OCI-LY7 (cell line): ENCODE measurements around the gene RXRG. TPM values are rescaled to one million over a fixed set of nuclear protein-coding genes. Genes with fewer than 3 reads are reported as not detected.

Experiments used
- BruUV-seq: library from RNA; stranded (reverse); fragments of 400-500 nt; replicated peaks from 2 replicates; lab custom pipeline; 2021; lab: Mats Ljungman, UMichigan
- CTCF ChIA-PET: fragments of 300-600 bp; sonication (Branson Sonifier 250); formaldehyde crosslinking; loops from one replicate; lab custom pipeline; 2022; ENCODE audit warnings: antibody characterized with exemption; ENCODE audit not compliant: unreplicated experiment; lab: Charles Lee
- POLR2A ChIA-PET: fragments of 300-600 bp; sonication (Branson Sonifier 250); formaldehyde crosslinking; loops from one replicate; lab custom pipeline; 2022; ENCODE audit warnings: antibody characterized with exemption; lab: Charles Lee
- DNase-seq: peaks from one replicate; pipeline ENCODE4 v3.0.0-alpha.2; 2015; ENCODE audit warnings: low spot score
- H2AFZ ChIP-seq: fragments of 200-600 bp; sonication (generic), shearing (Covaris generic); 2 replicates; pipeline ENCODE4 v1.6.1; 2014; ENCODE audit warnings: mild to moderate bottlenecking, antibody characterized with exemption, low read length, moderate library complexity
- H3K27ac ChIP-seq: fragments of 200-600 bp; sonication (generic); 2 replicates; pipeline ENCODE4 v1.5.1; 2014; ENCODE audit warnings: mixed run types, low read depth, mild to moderate bottlenecking, moderate library complexity, low read length, inconsistent platforms; ENCODE audit not compliant: poor library complexity, severe bottlenecking
- H3K36me3 ChIP-seq: fragments of 200-600 bp; sonication (generic); 2 replicates; pipeline ENCODE4 v1.6.1; 2014; ENCODE audit warnings: mild to moderate bottlenecking, antibody characterized with exemption, low read length, moderate library complexity, mixed read lengths; ENCODE audit not compliant: insufficient read depth
- H3K4me1 ChIP-seq: fragments of 200-600 bp; sonication (generic); 2 replicates; pipeline ENCODE4 v1.5.1; 2014; ENCODE audit warnings: mild to moderate bottlenecking, low read length; ENCODE audit not compliant: insufficient read depth, poor library complexity, severe bottlenecking
- H3K4me2 ChIP-seq: fragments of 200-600 bp; sonication (generic); 2 replicates; pipeline ENCODE4 v1.6.1; 2014; ENCODE audit warnings: mild to moderate bottlenecking, low read length
- H3K4me3 ChIP-seq: fragments of 200-600 bp; sonication (generic); 2 replicates; pipeline ENCODE4 v1.5.1; 2014; ENCODE audit warnings: mild to moderate bottlenecking, low read depth, low read length; ENCODE audit not compliant: poor library complexity, severe bottlenecking
- H3K79me2 ChIP-seq: fragments of 200-600 bp; sonication (generic); 2 replicates; pipeline ENCODE4 v1.6.1; 2016; ENCODE audit warnings: low read depth, mild to moderate bottlenecking, low read length, moderate library complexity, mixed read lengths; ENCODE audit not compliant: insufficient read depth
- H3K9me2 ChIP-seq: fragments of 200-600 bp; sonication (generic); 2 replicates; pipeline ENCODE4 v1.6.1; 2016; ENCODE audit warnings: mild to moderate bottlenecking, low read length, mixed read lengths; ENCODE audit not compliant: insufficient read depth
- H3K9me3 ChIP-seq: fragments of 200-600 bp; sonication (generic); 2 replicates; pipeline ENCODE4 v1.6.1; 2014; ENCODE audit warnings: mild to moderate bottlenecking, mixed run types, low read length, mixed read lengths
- H4K20me1 ChIP-seq: fragments of 200-600 bp; sonication (generic); 2 replicates; pipeline ENCODE4 v1.6.1; 2014; ENCODE audit warnings: mild to moderate bottlenecking, antibody characterized with exemption, low read length, moderate library complexity, mixed read lengths; ENCODE audit not compliant: insufficient read depth
- EZH2phosphoT487 ChIP-seq: fragments of 200-600 bp; sonication (generic); IDR thresholded peaks from 2 replicates; pipeline ENCODE4 v1.6.1; 2018; ENCODE audit warnings: low read depth, borderline replicate concordance, mild to moderate bottlenecking, mixed run types, antibody characterized with exemption, low read length, moderate library complexity, mixed read lengths
- intact Hi-C: fragments of 100-400 bp; cut with micrococcal nuclease; formaldehyde crosslinking; loops from one replicate; pipeline ENCODE4 v1.10.0; 2022; ENCODE audit not compliant: unreplicated experiment
- total RNA-seq, 2 experiments: library from RNA; depleted of rRNA in 1 of 2; stranded (reverse); fragments of >200 nt in 1 of 2; shearing (Covaris generic) in 1 of 2; gene quantifications; 2 replicates each; pipeline ENCODE4 v1.2.3, GENCODE V29; 2014 to 2022
- TF ChIP-seq, protein P1 (sequence below): fragments of 200-600 bp; sonication (generic); conservative IDR thresholded peaks from 2 replicates; pipeline ENCODE4 v1.5.1; 2014; ENCODE audit warnings: mild to moderate bottlenecking, antibody characterized with exemption, low read length, moderate library complexity, mixed read lengths

Gene RXRG
- total RNA-seq, 2 experiments from 2014 or later, result not detected

DNA sequence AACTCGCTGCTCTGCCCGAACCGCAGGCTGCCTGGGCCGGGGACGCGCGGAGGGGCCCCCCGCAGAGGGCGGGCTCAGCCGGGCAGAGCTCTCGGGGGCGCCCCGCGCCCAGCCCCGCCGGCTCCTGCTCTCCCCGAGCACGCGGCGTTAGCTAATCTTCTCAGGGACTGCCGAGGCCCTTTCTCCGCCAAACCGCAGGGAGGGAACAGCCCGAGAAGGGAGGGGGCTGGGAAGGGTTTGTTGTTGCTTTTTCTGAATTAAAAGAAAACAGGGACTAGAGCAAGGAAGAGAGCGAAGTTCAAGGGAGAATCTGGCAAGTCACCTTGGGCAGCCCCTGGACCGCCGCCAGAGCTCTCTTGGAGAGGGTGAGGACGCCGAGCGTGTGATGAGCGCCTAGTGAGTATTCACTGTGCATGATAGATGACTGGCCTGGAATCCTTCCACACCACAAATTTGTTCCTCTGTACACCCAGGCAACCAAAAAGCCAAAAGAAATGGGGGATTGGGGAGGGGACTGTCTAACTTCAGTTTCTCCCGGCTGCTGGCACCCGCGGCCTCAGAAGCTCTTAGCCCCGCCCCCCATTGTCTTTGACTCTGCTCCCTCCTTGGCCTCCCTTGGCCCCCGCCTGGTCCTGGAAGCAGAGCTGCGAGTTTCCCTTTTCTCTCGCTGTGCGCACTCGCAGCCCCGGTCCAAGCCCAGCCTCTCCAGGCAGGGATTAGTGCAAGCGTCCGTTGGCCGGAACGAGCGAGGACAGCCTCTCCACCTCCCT, 68.7 kb downstream of the RXRG start:
- ChIA-PET POLR2A (no interaction called here), CTCF (interaction anchor here (0.5 kb wide), 1 partner anchor 12 kb away, joined by 3 read pairs; no protein-coding TSS in a partner anchor)
- H3K9me3 ChIP-seq, result no peaks in the 10 kb centered on the region
- H3K4me1 ChIP-seq, result no peaks in the 10 kb centered on the region
- BruUV-seq, result no TSS peak
- H3K27ac ChIP-seq, result no peak overlapping the region
- no peak overlapping the region for H3K4me2 ChIP-seq
- no peaks in the 10 kb centered on the region for H3K79me2 ChIP-seq
- no peaks in the 10 kb centered on the region for H3K9me2 ChIP-seq
- no peaks in the 10 kb centered on the region for H3K36me3 ChIP-seq
- DNase-seq, result no peak
- no peak overlapping the region for H2AFZ ChIP-seq
- H4K20me1 ChIP-seq, result no peaks in the 10 kb centered on the region
- intact Hi-C loops, result no loop called here
- TF ChIP-seq EZH2phosphoT487, result no peak
- TF ChIP-seq, protein P1, sequence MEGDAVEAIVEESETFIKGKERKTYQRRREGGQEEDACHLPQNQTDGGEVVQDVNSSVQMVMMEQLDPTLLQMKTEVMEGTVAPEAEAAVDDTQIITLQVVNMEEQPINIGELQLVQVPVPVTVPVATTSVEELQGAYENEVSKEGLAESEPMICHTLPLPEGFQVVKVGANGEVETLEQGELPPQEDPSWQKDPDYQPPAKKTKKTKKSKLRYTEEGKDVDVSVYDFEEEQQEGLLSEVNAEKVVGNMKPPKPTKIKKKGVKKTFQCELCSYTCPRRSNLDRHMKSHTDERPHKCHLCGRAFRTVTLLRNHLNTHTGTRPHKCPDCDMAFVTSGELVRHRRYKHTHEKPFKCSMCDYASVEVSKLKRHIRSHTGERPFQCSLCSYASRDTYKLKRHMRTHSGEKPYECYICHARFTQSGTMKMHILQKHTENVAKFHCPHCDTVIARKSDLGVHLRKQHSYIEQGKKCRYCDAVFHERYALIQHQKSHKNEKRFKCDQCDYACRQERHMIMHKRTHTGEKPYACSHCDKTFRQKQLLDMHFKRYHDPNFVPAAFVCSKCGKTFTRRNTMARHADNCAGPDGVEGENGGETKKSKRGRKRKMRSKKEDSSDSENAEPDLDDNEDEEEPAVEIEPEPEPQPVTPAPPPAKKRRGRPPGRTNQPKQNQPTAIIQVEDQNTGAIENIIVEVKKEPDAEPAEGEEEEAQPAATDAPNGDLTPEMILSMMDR, result no peak
- no peak overlapping the region for H3K4me3 ChIP-seq

GRCh38 chr1:165375623-165376022, 69.3 kb downstream of the RXRG start:
- no peaks in the 10 kb centered on the region for H3K9me2 ChIP-seq
- ChIA-PET POLR2A (interaction anchor here (0.6 kb wide), 1 partner anchor 19 kb away, joined by 5 read pairs; no protein-coding TSS in a partner anchor), CTCF (interaction anchor here (0.5 kb wide), 1 partner anchor 13 kb away, joined by 3 read pairs; no protein-coding TSS in a partner anchor)
- H3K79me2 ChIP-seq, result no peaks in the 10 kb centered on the region
- intact Hi-C loops, result no loop called here
- no peak overlapping the region for H3K4me3 ChIP-seq
- H3K27ac ChIP-seq, result no peak overlapping the region
- no TSS peak for BruUV-seq
- no peaks in the 10 kb centered on the region for H3K36me3 ChIP-seq
- TF ChIP-seq EZH2phosphoT487, result no peak
- TF ChIP-seq, protein P1, result no peak
- no peak overlapping the region for H2AFZ ChIP-seq
- H3K4me2 ChIP-seq, result no peak overlapping the region
- no peaks in the 10 kb centered on the region for H3K4me1 ChIP-seq
- no peaks in the 10 kb centered on the region for H4K20me1 ChIP-seq
- H3K9me3 ChIP-seq, result no peaks in the 10 kb centered on the region
- DNase-seq, result no peak

GRCh38 chr1:165371588-165372225, 73.2 kb downstream of the RXRG start:
- Histone ChIP-seq H3K79me2 (no peaks in the 10 kb centered on the region), H2AFZ (no peak overlapping the region), H3K4me1 (no peaks in the 10 kb centered on the region), H4K20me1 (no peaks in the 10 kb centered on the region), H3K27ac (no peak overlapping the region), H3K9me2 (no peaks in the 10 kb centered on the region), H3K9me3 (no peaks in the 10 kb centered on the region), H3K4me2 (no peak overlapping the region), H3K4me3 (no peak overlapping the region), H3K36me3 (no peaks in the 10 kb centered on the region)
- BruUV-seq, result no TSS peak
- POLR2A ChIA-PET, result no interaction called here
- CTCF ChIA-PET, result no interaction called here
- TF ChIP-seq, protein P1, result no peak
- TF ChIP-seq EZH2phosphoT487, result no peak
- DNase-seq, result no peak
- intact Hi-C loops, result no loop called here
